Activated CD4-positive, alpha-beta T cell treated with anti-CD3 and anti-CD28 coated beads for 36 hours (primary cell): Measurements from ENCODE around the gene C12orf57. TPM values are rescaled to one million over a fixed set of nuclear protein-coding genes. Genes with fewer than 3 reads are reported as not detected.

Experiments
- ATAC-seq: fragments of 200-7000 bp; cut with Tn5 transposase; one replicate; pipeline ENCODE4 v1.10.0; 2021; ENCODE audit warnings: mild to moderate bottlenecking, moderate library complexity
- CTCF ChIA-PET: fragments of 350-600 bp; sonication (Branson Sonifier 250); formaldehyde crosslinking; loops from one replicate; lab custom pipeline; 2021; ENCODE audit warnings: antibody characterized with exemption; lab: Charles Lee
- POLR2A ChIA-PET: fragments of 350-600 bp; sonication (Branson Sonifier 250); formaldehyde crosslinking; loops from one replicate; lab custom pipeline; 2021; ENCODE audit warnings: antibody characterized with exemption, inconsistent platforms; lab: Charles Lee
- DNase-seq: peaks from one replicate; pipeline ENCODE4 v3.0.0-alpha.2; 2020
- H3K27ac Mint-ChIP-seq: one replicate; pipeline ENCODE4 v1.8.0; 2021; ENCODE audit warnings: mixed read lengths
- H3K27me3 Mint-ChIP-seq: one replicate; pipeline ENCODE4 v1.8.0; 2021; ENCODE audit warnings: mixed read lengths
- H3K36me3 Mint-ChIP-seq: one replicate; pipeline ENCODE4 v1.8.0; 2021; ENCODE audit warnings: low read depth, mixed read lengths
- H3K4me1 Mint-ChIP-seq: one replicate; pipeline ENCODE4 v1.8.0; 2021; ENCODE audit warnings: mixed read lengths
- H3K4me3 Mint-ChIP-seq: one replicate; pipeline ENCODE4 v1.8.0; 2021; ENCODE audit warnings: mild to moderate bottlenecking, moderate library complexity, mixed read lengths
- H3K9me3 Mint-ChIP-seq: one replicate; pipeline ENCODE4 v1.8.0; 2021; ENCODE audit warnings: low read depth, mixed read lengths
- intact Hi-C, 2 experiments: fragments of 100-400 bp; cut with DNase I in 1 of 2; cut with micrococcal nuclease in 1 of 2; formaldehyde crosslinking; loops; one replicate each; pipeline versions ENCODE4 v1.14.2 to v1.15.1; 2022 to 2024; cut with DNase I, micrococcal nuclease
- total RNA-seq, 2 experiments: library from RNA; stranded (reverse); gene quantifications; one replicate each; pipeline ENCODE4 v1.2.3, GENCODE V29; 2021

The C12orf57 gene
- total RNA-seq, 2 experiments from 2014 or later = 189 to 208 TPM

DNA sequence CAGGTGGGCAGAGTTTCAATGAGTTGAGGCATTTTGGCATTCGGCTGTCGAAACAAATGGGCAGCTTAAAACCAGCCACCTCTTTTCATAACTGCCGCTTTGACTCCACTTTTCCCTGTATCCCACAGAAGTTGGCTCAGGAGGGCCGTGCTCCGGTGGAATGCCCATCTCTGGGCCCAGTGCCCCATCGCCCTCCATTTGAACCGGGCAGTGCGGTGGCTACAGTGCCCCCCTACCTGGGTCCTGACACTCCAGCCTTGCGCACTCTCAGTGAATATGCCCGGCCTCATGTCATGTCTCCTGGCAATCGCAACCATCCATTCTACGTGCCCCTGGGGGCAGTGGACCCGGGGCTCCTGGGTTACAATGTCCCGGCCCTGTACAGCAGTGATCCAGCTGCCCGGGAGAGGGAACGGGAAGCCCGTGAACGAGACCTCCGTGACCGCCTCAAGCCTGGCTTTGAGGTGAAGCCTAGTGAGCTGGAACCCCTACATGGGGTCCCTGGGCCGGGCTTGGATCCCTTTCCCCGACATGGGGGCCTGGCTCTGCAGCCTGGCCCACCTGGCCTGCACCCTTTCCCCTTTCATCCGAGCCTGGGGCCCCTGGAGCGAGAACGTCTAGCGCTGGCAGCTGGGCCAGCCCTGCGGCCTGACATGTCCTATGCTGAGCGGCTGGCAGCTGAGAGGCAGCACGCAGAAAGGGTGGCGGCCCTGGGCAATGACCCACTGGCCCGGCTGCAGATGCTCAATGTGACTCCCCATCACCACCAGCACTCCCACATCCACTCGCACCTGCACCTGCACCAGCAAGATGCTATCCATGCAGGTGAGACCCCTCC, 5.2 kb upstream of the C12orf57 start:
- DNase-seq (no peak), ATAC-seq (no peak)
- Mint-ChIP-seq H3K27ac (peak overlapping the region; percentile 96), H3K36me3 (peaks cover 36% of the 10 kb centered on the region), H3K9me3 (no peaks in the 10 kb centered on the region), H3K27me3 (no peaks in the 10 kb centered on the region), H3K4me1 (peaks cover 53% of the 10 kb centered on the region), H3K4me3 (peak overlapping the region; percentile 83)
- ChIA-PET CTCF (interaction anchor here (1.0 to 5.1 kb wide), 10 partner anchors 12 to 215 kb away, joined by 3 to 59 read pairs (median 4); partner anchors contain the start of genes ATN1, CDCA3, COPS7A and ENO2), POLR2A (interaction anchor here (0.6 to 2.6 kb wide), 8 partner anchors 11 to 87 kb away, joined by 3 to 11 read pairs (median 3); partner anchors contain the start of genes CDCA3, SPSB2, TPI1 and USP5)
- intact Hi-C loops = loop anchor here (1.0 to 5.0 kb wide), 9 partner anchors 14 to 249 kb away; partner anchors contain the start of genes USP5 (in 2 of the 2), CDCA3 (in 1 of the 2), EMG1 (in 1 of the 2) and ENO2 (in 1 of the 2)

DNA sequence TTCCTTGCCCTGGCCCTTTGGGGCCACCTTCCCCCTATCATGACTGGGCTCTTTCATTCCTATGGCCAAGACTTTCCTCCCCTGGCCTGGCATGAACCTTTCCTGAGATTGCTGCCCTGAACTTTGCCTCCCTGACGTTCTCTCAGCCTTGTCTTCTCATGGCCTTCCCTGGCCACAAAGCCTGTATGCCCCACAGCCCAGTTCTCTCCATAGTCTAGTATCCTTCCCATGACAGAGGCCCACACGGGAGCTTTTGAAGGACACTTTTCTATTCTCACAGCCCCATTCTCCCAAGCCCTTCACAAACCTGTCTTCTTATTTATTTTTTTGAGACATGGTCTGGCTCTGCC, 4.7 kb upstream of the C12orf57 start:
- H3K4me1 Mint-ChIP-seq = peaks cover 48% of the 10 kb centered on the region
- no peaks in the 10 kb centered on the region for H3K9me3 Mint-ChIP-seq
- DNase-seq (no peak), ATAC-seq (no peak)
- H3K4me3 Mint-ChIP-seq = peak overlapping the region; percentile 25
- H3K27me3 Mint-ChIP-seq = no peaks in the 10 kb centered on the region
- POLR2A ChIA-PET = interaction anchor here (0.7 to 1.3 kb wide), 2 partner anchors 14 to 66 kb away, joined by 3 to 4 read pairs; partner anchors contain the start of gene SPSB2
- peaks cover 31% of the 10 kb centered on the region for H3K36me3 Mint-ChIP-seq
- intact Hi-C loops = loop anchor here in 1 of 2 experiments (5.0 kb wide), 2 partner anchors 67 to 87 kb away; partner anchors contain the start of genes CDCA3, SPSB2 and USP5
- CTCF ChIA-PET = interaction anchor here (0.7 to 5.1 kb wide), 5 partner anchors 10 to 230 kb away, joined by 3 to 59 read pairs (median 5); partner anchors contain the start of gene ATN1
- peak overlapping the region; percentile 79 for H3K27ac Mint-ChIP-seq

DNA sequence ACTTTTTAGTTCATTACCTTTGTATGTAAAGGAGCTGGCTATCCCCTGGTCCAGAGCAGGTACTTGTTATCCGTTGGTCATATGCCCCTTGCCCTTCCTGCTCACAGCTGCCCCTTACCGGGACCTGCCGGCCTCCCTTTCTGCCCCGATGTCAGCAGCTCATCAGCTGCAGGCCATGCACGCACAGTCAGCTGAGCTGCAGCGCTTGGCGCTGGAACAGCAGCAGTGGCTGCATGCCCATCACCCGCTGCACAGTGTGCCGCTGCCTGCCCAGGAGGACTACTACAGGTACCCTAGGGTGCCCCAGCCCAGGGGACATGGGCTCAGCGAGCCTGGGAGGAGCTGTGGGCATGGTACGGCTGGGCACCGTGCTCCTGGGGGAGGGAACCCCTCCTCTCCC, 2.6 kb upstream of the C12orf57 start:
- Mint-ChIP-seq H3K27ac (no peak overlapping the region), H3K4me3 (no peak overlapping the region), H3K36me3 (peaks cover 25% of the 10 kb centered on the region), H3K9me3 (no peaks in the 10 kb centered on the region), H3K4me1 (peaks cover 40% of the 10 kb centered on the region), H3K27me3 (no peaks in the 10 kb centered on the region)
- CTCF ChIA-PET = interaction anchor here (0.5 to 2.2 kb wide), 2 partner anchors 20 to 24 kb away, joined by 3 to 4 read pairs; no protein-coding TSS in a partner anchor
- ATAC-seq (no peak), DNase-seq (no peak)
- POLR2A ChIA-PET = no interaction called here
- intact Hi-C loops = loop anchor here in 1 of 2 experiments (5.0 kb wide), 1 partner anchor 334 kb away; the partner anchor contains the start of gene CHD4

DNA sequence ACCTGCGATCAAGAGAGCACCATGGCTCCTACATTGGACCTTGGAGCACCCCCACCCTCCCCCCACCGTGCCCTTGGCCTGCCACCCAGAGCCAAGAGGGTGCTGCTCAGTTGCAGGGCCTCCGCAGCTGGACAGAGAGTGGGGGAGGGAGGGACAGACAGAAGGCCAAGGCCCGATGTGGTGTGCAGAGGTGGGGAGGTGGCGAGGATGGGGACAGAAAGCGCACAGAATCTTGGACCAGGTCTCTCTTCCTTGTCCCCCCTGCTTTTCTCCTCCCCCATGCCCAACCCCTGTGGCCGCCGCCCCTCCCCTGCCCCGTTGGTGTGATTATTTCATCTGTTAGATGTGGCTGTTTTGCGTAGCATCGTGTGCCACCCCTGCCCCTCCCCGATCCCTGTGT, 2.0 kb upstream of the C12orf57 start:
- no peak overlapping the region for H3K27ac Mint-ChIP-seq
- intact Hi-C loops = loop anchor here in 1 of 2 experiments (5.0 kb wide), 1 partner anchor 334 kb away; the partner anchor contains the start of gene CHD4
- no peaks in the 10 kb centered on the region for H3K9me3 Mint-ChIP-seq
- CTCF ChIA-PET = no interaction called here
- ATAC-seq (no peak), DNase-seq (no peak)
- POLR2A ChIA-PET = no interaction called here
- H3K27me3 Mint-ChIP-seq = no peaks in the 10 kb centered on the region
- H3K4me3 Mint-ChIP-seq = no peak overlapping the region
- H3K4me1 Mint-ChIP-seq = peaks cover 38% of the 10 kb centered on the region
- H3K36me3 Mint-ChIP-seq = peaks cover 22% of the 10 kb centered on the region

DNA sequence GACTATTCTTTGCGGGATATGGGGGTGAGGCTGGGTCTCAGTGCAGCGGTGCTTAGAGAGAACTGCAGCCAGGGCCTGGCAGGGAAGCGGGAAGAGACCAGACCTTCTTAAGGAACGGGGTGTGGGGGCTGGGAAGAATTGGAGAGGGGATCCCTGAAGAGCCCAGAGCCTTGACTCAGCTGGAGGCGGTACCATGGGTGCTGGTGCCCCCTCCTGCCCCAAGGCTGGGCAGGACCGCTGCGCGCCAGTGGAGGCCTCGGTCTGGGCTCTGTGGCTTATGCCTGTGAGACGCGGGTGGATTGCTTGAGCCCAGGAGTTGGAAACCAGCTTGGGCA, 1.5 kb upstream of the C12orf57 start:
- peak overlapping the region; percentile 97 for H3K27ac Mint-ChIP-seq
- H3K27me3 Mint-ChIP-seq = no peaks in the 10 kb centered on the region
- DNase-seq (no peak), ATAC-seq (no peak)
- H3K4me1 Mint-ChIP-seq = peaks cover 42% of the 10 kb centered on the region
- H3K36me3 Mint-ChIP-seq = peaks cover 23% of the 10 kb centered on the region
- H3K9me3 Mint-ChIP-seq = no peaks in the 10 kb centered on the region
- no peak overlapping the region for H3K4me3 Mint-ChIP-seq
- ChIA-PET CTCF (interaction anchor here (0.9 to 11.3 kb wide), 3 partner anchors 10 to 20 kb away, joined by 4 to 237 read pairs (median 18); no protein-coding TSS in a partner anchor), POLR2A (interaction anchor here (3.3 kb wide), 1 partner anchor 166 kb away, joined by 34 read pairs; the partner anchor contains the start of gene C1RL)
- intact Hi-C loops = loop anchor here in 1 of 2 experiments (5.0 kb wide), 1 partner anchor 335 kb away; the partner anchor contains the start of gene CHD4

DNA sequence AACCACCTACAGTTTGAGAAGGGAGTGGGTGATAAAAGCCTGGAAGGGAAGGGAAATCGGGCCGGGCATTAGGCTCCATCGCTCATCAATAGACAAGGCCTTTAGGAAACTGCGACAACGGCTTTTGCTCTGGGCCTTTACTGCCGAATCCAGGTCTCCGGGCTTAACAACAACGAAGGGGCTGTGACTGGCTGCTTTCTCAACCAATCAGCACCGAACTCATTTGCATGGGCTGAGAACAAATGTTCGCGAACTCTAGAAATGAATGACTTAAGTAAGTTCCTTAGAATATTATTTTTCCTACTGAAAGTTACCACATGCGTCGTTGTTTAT, 467 bp upstream of the C12orf57 start:
- peaks cover 50% of the 10 kb centered on the region for H3K4me1 Mint-ChIP-seq
- peak overlapping the region; percentile 81 for H3K4me3 Mint-ChIP-seq
- H3K36me3 Mint-ChIP-seq = peaks cover 23% of the 10 kb centered on the region
- no peaks in the 10 kb centered on the region for H3K27me3 Mint-ChIP-seq
- ATAC-seq (peak; percentile 57), DNase-seq (peak; percentile 88)
- CTCF ChIA-PET = interaction anchor here (0.8 to 11.3 kb wide), 9 partner anchors 18 to 379 kb away, joined by 3 to 237 read pairs (median 9); partner anchors contain the start of genes C1RL, LPCAT3 and SPSB2
- POLR2A ChIA-PET = interaction anchor here (0.6 to 5.3 kb wide), 37 partner anchors 9 to 875 kb away, joined by 3 to 142 read pairs (median 5); partner anchors contain the start of genes ATN1, C1RL, CDCA3 and COPS7A
- H3K9me3 Mint-ChIP-seq = no peaks in the 10 kb centered on the region
- intact Hi-C loops = loop anchor here (1.0 to 5.0 kb wide), 2 partner anchors 75 to 336 kb away; partner anchors contain the start of genes CHD4 (in 1 of the 2) and LPCAT3 (in 1 of the 2)
- H3K27ac Mint-ChIP-seq = peak overlapping the region; percentile 97

DNA sequence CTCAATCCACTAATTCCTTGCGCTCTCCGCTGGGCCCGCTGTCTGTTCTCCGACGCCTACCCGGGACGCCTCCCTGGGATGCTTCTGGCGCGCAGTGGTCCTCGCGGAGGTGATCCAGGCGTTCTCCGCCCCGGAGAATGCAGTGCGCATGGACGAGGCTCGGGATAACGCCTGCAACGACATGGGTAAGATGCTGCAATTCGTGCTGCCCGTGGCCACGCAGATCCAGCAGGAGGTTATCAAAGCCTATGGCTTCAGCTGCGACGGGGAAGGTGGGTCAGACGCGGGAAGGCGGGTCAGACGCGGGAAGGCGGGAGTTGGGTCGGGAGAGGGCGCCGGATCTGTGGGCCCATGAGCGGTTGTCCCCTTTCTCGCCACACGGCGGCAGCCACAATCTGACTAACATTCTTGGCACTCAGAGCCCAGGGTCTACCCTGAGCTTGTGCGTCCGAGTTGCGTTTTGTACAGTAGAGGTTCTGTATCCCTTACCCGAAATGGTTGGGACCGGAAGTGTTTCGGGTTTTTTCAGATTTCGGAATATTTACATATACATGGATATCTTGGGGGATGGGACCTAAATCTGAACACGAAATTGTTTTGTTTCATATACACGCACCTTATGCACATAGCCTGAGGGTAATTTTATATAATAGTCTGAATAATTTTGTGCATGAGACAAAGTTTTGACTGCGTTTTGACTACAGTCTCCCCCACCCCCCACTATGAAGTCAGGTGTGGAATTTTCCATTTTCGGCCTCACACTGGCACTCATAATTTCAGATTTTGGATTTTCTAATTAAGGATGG, 762 bp downstream of the C12orf57 start:
- POLR2A ChIA-PET = interaction anchor here (0.7 to 5.3 kb wide), 33 partner anchors 8 to 410 kb away, joined by 3 to 142 read pairs (median 6); partner anchors contain the start of genes ATN1, C1RL, CDCA3 and COPS7A
- H3K27ac Mint-ChIP-seq = peak overlapping the region; percentile 97
- CTCF ChIA-PET = interaction anchor here (0.6 to 11.3 kb wide), 20 partner anchors 9 to 890 kb away, joined by 3 to 237 read pairs (median 4); partner anchors contain the start of genes C1RL, CD4, LPCAT3 and SPSB2
- H3K27me3 Mint-ChIP-seq = no peaks in the 10 kb centered on the region
- peak; percentile 54 for ATAC-seq
- H3K36me3 Mint-ChIP-seq = peaks cover 19% of the 10 kb centered on the region
- peak; percentile 94 for DNase-seq
- H3K4me1 Mint-ChIP-seq = peaks cover 59% of the 10 kb centered on the region
- H3K9me3 Mint-ChIP-seq = no peaks in the 10 kb centered on the region
- intact Hi-C loops = loop anchor here (1.0 to 5.0 kb wide), 12 partner anchors 17 to 337 kb away; partner anchors contain the start of genes C1R (in 2 of the 2), C1RL (in 2 of the 2), EMG1 (in 2 of the 2) and PHB2 (in 2 of the 2)
- peak overlapping the region; percentile 81 for H3K4me3 Mint-ChIP-seq

DNA sequence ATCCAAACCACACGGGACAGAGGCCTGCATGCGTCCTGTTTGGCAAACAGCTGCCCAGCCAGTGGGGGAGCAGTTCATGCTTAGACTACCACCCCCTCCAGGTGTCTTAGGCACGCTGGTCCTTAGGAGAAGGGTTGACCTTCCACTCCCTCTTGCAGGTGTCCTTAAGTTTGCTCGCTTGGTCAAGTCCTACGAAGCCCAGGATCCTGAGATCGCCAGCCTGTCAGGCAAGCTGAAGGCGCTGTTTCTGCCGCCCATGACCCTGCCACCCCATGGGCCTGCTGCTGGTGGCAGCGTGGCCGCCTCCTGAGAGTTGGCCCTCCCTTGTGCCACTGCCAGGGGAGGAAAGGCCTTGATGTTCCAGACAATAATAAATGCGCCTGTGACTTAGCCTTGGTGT, 1.8 kb downstream of the C12orf57 start:
- DNase-seq = peak; percentile 38
- peaks cover 67% of the 10 kb centered on the region for H3K4me1 Mint-ChIP-seq
- intact Hi-C loops = loop anchor here in 1 of 2 experiments (2.0 kb wide), 2 partner anchors 21 to 163 kb away; partner anchors contain the start of gene C1RL
- POLR2A ChIA-PET = interaction anchor here (1.2 to 5.3 kb wide), 8 partner anchors 9 to 411 kb away, joined by 4 to 142 read pairs (median 22); partner anchors contain the start of genes ATN1, C1RL, CDCA3 and GAPDH
- no peaks in the 10 kb centered on the region for H3K9me3 Mint-ChIP-seq
- no peaks in the 10 kb centered on the region for H3K27me3 Mint-ChIP-seq
- CTCF ChIA-PET = interaction anchor here (1.0 to 11.3 kb wide), 14 partner anchors 8 to 170 kb away, joined by 3 to 237 read pairs (median 5); partner anchors contain the start of genes C1R, C1RL and CD4
- H3K36me3 Mint-ChIP-seq = peaks cover 18% of the 10 kb centered on the region
- H3K27ac Mint-ChIP-seq = peak overlapping the region; percentile 97
- peak overlapping the region; percentile 81 for H3K4me3 Mint-ChIP-seq
- ATAC-seq = no peak

DNA sequence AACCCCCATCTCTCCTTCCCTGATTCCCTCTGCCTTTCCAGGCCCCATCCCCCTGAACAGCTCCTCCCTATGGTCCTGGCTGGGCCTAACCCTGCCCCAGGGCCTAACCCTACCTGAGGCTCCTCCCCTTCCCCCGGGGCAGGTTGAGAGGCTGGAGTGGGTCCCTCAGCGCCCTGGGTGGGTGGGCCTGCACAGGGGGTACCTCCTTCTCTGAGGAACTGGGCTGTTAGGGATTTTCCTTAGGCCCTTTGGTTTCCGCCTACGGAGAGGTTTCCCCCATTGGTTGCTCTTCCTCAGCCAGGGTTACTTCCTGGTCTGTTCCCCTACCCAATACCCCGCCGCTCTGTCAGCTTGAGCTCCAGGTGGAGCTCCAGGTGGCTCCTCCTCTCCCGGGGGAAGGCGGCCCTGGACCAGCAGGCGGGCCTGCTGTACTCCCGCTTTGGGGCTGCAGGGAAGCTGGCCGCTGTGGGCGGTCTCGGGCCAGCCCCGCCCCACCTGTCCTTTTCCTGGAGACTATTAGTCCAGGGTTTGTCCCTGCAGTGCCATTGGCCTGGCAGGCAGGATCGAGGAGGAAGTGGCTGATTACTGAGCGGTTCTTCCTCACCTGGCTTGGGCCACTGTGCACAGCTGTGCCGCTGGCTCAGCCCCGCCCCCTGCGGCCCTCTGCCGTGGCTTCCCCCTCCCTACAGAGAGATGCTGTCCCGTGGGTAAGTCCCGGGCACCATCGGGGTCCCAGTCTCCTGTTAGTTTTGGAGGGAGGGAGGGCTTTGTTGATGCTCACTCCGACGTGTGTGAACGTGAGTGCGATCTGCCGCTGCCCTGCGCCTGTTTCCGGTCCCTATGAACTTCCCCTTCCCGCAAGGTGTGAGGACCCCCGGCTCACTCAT, 2.5 kb downstream of the C12orf57 start:
- ChIA-PET POLR2A (interaction anchor here (0.8 to 5.3 kb wide), 5 partner anchors 10 to 94 kb away, joined by 3 to 142 read pairs (median 5); partner anchors contain the start of gene ATN1), CTCF (interaction anchor here (0.6 to 11.3 kb wide), 15 partner anchors 9 to 184 kb away, joined by 3 to 237 read pairs (median 5); partner anchors contain the start of genes C1R, C1RL, C1S and CLSTN3)
- Mint-ChIP-seq H3K4me1 (peaks cover 71% of the 10 kb centered on the region), H3K4me3 (peak overlapping the region; percentile 81), H3K9me3 (no peaks in the 10 kb centered on the region), H3K27ac (peak overlapping the region; percentile 97), H3K27me3 (no peaks in the 10 kb centered on the region), H3K36me3 (peaks cover 16% of the 10 kb centered on the region)
- DNase-seq = peak; percentile 84
- peak; percentile 28 for ATAC-seq
- intact Hi-C loops = no loop called here
